Measurements from ENCODE around the gene OR5B12.

DNA sequence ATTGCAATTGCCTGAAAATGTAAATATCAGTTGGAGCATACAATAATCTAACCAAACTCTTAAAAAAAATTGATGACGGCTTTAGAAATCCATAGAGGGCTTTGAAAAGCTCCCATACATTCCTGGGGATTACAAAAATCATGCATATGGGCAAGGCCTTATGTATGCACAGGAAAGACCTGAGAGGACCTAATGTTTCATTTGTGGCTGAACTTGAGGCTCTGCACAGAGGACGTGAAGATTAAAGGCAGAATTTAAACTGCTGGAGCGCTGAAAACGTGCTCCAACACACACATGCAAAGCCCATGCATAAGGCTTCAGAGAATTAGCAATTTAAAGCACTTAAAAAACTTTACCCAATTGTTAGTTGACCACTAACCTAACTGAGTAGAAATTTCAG, 3.5 kb downstream of the OR5B12 start:
- no peak for TF ChIP-seq POU2F2 (IDR thresholded peaks at IDR 0.05; ENCODE audit: low read depth, low read length)
- no peak for TF ChIP-seq TAF1 (IDR thresholded peaks at IDR 0.05; ENCODE audit: low read depth, low read length)
- no peak for TF ChIP-seq POLR2AphosphoS5 (IDR thresholded peaks at IDR 0.05; ENCODE audit: low read depth, low read length)

Measured in GM12891 (cell line).